HepG2 (cell line): Measurements from ENCODE around the gene LCK.

Experiments used
- FOSL2 ChIP-seq: sonication (generic); formaldehyde crosslinking; IDR thresholded peaks from 2 replicates; pipeline ENCODE4 v1.4.0; 2020; ENCODE audit warnings: missing genetic modification reagents
- GABPA ChIP-seq, 2 experiments: IDR thresholded peaks; 2 replicates each; pipeline ENCODE4 v1.6.1; 2011 to 2016; ENCODE audit warnings: low read depth in 2 of 2, low read length in 1 of 2, missing biosample characterization in 1 of 2, missing genetic modification characterization in 1 of 2
- RFX5 ChIP-seq: IDR thresholded peaks from 2 replicates; pipeline ENCODE4 v1.6.1; 2011; ENCODE audit warnings: low read depth, low read length, improper control_type of control experiment
- TBL1XR1 ChIP-seq: fragments of 150-350 bp; IDR thresholded peaks from 2 replicates; pipeline ENCODE4 v1.6.1; 2014; ENCODE audit warnings: borderline replicate concordance, low read length; ENCODE audit not compliant: partially characterized antibody
- TFDP2 ChIP-seq: sonication (generic); formaldehyde crosslinking; IDR thresholded peaks from 2 replicates; pipeline ENCODE4 v1.4.0; 2020; ENCODE audit warnings: missing genetic modification reagents
- ZFYVE20 ChIP-seq: sonication (generic); formaldehyde crosslinking; IDR thresholded peaks from 2 replicates; pipeline ENCODE4 v1.8.0; 2023; ENCODE audit warnings: low read depth, mild to moderate bottlenecking, moderate library complexity, missing genetic modification reagents, borderline replicate concordance
- TF ChIP-seq, protein P1 (sequence below): sonication (generic); formaldehyde crosslinking; IDR thresholded peaks from 2 replicates; pipeline ENCODE4 v1.5.0; 2020; ENCODE audit warnings: mild to moderate bottlenecking, missing genetic modification reagents, moderate library complexity
- TF ChIP-seq, protein P2 (sequence below): sonication (generic); formaldehyde crosslinking; IDR thresholded peaks from 2 replicates; pipeline ENCODE4 v1.5.0; 2020; ENCODE audit warnings: missing genetic modification reagents

DNA sequence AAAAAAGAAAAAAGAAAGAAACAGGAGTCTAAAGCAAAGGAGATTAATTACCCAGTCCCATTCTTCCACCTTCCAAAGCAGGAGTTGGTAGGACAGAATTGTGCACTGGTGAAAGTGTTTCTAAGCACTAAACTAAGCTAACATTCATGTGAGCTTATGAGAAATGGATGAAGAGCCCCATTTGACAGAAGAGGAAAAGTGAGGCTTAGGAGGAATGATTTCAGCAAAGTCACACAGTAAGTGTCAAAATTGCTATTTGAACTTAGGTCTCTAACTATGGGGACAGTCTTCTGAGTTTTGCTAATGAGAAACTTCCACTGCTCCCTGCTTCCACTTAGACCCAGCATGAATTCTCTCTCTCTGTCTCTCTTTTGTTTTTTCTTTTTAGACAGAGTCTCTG, 18.7 kb downstream of the LCK start:
- TF ChIP-seq, protein P1, sequence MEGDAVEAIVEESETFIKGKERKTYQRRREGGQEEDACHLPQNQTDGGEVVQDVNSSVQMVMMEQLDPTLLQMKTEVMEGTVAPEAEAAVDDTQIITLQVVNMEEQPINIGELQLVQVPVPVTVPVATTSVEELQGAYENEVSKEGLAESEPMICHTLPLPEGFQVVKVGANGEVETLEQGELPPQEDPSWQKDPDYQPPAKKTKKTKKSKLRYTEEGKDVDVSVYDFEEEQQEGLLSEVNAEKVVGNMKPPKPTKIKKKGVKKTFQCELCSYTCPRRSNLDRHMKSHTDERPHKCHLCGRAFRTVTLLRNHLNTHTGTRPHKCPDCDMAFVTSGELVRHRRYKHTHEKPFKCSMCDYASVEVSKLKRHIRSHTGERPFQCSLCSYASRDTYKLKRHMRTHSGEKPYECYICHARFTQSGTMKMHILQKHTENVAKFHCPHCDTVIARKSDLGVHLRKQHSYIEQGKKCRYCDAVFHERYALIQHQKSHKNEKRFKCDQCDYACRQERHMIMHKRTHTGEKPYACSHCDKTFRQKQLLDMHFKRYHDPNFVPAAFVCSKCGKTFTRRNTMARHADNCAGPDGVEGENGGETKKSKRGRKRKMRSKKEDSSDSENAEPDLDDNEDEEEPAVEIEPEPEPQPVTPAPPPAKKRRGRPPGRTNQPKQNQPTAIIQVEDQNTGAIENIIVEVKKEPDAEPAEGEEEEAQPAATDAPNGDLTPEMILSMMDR (CRISPR knock-in tag): no peak
- TF ChIP-seq TBL1XR1 (no peak), GABPA (IDR thresholded peaks at IDR 0.05; ENCODE audit: low read depth, low read length) (no peak), GABPA (CRISPR knock-in tag; IDR thresholded peaks at IDR 0.05; ENCODE audit: low read depth) (no peak), ZFYVE20 (CRISPR knock-in tag) (no peak), FOSL2 (CRISPR knock-in tag) (no peak), RFX5 (no peak), TFDP2 (no peak)
- TF ChIP-seq, protein P2, sequence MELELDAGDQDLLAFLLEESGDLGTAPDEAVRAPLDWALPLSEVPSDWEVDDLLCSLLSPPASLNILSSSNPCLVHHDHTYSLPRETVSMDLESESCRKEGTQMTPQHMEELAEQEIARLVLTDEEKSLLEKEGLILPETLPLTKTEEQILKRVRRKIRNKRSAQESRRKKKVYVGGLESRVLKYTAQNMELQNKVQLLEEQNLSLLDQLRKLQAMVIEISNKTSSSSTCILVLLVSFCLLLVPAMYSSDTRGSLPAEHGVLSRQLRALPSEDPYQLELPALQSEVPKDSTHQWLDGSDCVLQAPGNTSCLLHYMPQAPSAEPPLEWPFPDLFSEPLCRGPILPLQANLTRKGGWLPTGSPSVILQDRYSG (CRISPR knock-in tag): no peak
